Measurements from ENCODE around the gene SPDYE5. TPM values are rescaled to one million over a fixed set of nuclear protein-coding genes. Genes with fewer than 3 reads are reported as not detected.

The SPDYE5 gene
- total and polyA plus RNA-seq, 2 of the 4 experiments (the other 2 are of a cell fraction), result not detected

GRCh38 chr7:75536491-75536890 lies 44.4 kb downstream of the SPDYE5 start:
- ATAC-seq (ENCODE audit: low read depth), result no peak
- WGBS, 2 experiments (ENCODE audit: extremely low coverage in 2 of 2, insufficient read length in 1 of 2), result 100% methylated on average over 2 of the region's 4 CpGs; no CpG with 5 or more reads in 1 of the 2 experiments
- Histone ChIP-seq H4K5ac (ENCODE audit: low read depth, low read length) (no peak overlapping the region), H3K9me1 (ENCODE audit: insufficient read depth, low read length) (peaks cover 11% of the 10 kb centered on the region; the same call in 1 of the 2 replicates), H4K20me1 (ENCODE audit: insufficient read depth, low read length) (peaks cover 13% of the 10 kb centered on the region), H2AK9ac (replicated peaks; ENCODE audit: low read depth, low read length, poor library complexity) (no peak overlapping the region), H2BK15ac (ENCODE audit: low read depth, low read length) (no peak overlapping the region), H2BK5ac (ENCODE audit: low read depth, low read length, poor library complexity, severe bottlenecking) (no peak overlapping the region), H3K4ac (ENCODE audit: low read depth, low read length) (no peak overlapping the region), H3K4me3 (ENCODE audit: insufficient read depth, low read depth, low read length) (no peak overlapping the region), H3K14ac (replicated peaks; ENCODE audit: low read depth, low read length) (no peak overlapping the region), H2BK120ac (ENCODE audit: low read depth, low read length) (no peak overlapping the region), H3K36me3 (ENCODE audit: control insufficient read depth, insufficient read depth, low read length) (peaks cover 29% of the 10 kb centered on the region), H3K79me1 (ENCODE audit: low read depth in 1 of 2, low read length in 2 of 2) (peaks cover 2 to 8% of the 10 kb centered on the region in 2 experiments; a peak in 2 of 4 replicates), H3K27me3 (ENCODE audit: control insufficient read depth, insufficient read depth, low read length) (peaks cover 6% of the 10 kb centered on the region; the same call in 1 of the 2 replicates), H3K9ac (ENCODE audit: low read depth, low read length) (no peak overlapping the region), H3K23ac (ENCODE audit: low read depth, low read length) (no peak overlapping the region), H2AK5ac (ENCODE audit: low read depth, low read length) (no peak overlapping the region; the same call in 1 of the 2 replicates), H3K18ac (ENCODE audit: low read depth, low read length) (no peak overlapping the region), H3K27ac (ENCODE audit: insufficient read depth, low read length) (no peak overlapping the region), H3K9me3 (ENCODE audit: control insufficient read depth, insufficient read depth, low read length) (no peaks in the 10 kb centered on the region), H4K91ac (ENCODE audit: insufficient read depth, low read depth, low read length) (no peak overlapping the region), H3K4me1 (ENCODE audit: control insufficient read depth, insufficient read depth, low read length) (peaks cover 7% of the 10 kb centered on the region), H2AFZ (replicated peaks; ENCODE audit: low read length, poor library complexity) (no peak overlapping the region), H4K8ac (ENCODE audit: low read depth in 2 of 2, low read length in 2 of 2) (no peak overlapping the region), H3K4me2 (ENCODE audit: low read depth, low read length) (no peak overlapping the region), H3K56ac (ENCODE audit: extremely low read depth, insufficient read depth, low read length) (no peak overlapping the region), H2BK20ac (ENCODE audit: low read depth, low read length) (no peak overlapping the region)
- no TSS peak for BruUV-seq (replicated peaks)
- POLR2A ChIA-PET (ENCODE audit: unreplicated experiment), result no interaction called here
- dilution Hi-C loops (cut with HindIII; ENCODE audit: low sequenced_read_pairs, unreplicated experiment) (no loop called here), intact Hi-C loops (cut with micrococcal nuclease) (no loop called here), in situ Hi-C loops (cut with MboI; ENCODE audit: low sequenced_read_pairs) (loop anchor here (10.0 to 25.0 kb wide), 2 partner anchors 218 to 501 kb away; partner anchors contain the start of genes MDH2 and STYXL1)
- TF ChIP-seq MXI1 (IDR thresholded peaks at IDR 0.05; ENCODE audit: borderline replicate concordance, low read depth, low read length) (no peak), RCOR1 (IDR thresholded peaks at IDR 0.05; ENCODE audit: insufficient replicate concordance, low read length) (no peak)
- DNase-seq, result no peak
- CTCF ChIA-PET, result no interaction called here
